ENCODE results near the gene GPR62.
A peak's percentile ranks its signal among the peaks of the same experiment; 100 is the strongest.

GPR62 gene

GRCh38 chr3:51969841-51970240, 14.7 kb downstream of the GPR62 start:
- no peak for DNase-seq (ENCODE audit: low read depth in 2 of 2)

- DNase-seq (ENCODE audit: low read depth in 2 of 2) = no peak
These were observed 15.6 kb downstream of the GPR62 start for GRCh38 chr3:51970606-51971300.

GRCh38 chr3:51971350-51971749, 16.2 kb downstream of the GPR62 start:
- no peak for DNase-seq (ENCODE audit: low read depth in 2 of 2)

- DNase-seq (ENCODE audit: low read depth in 2 of 2) = no peak
These were observed 19.2 kb downstream of the GPR62 start for GRCh38 chr3:51974277-51974962.

- peak; percentile 42 to 47 for DNase-seq (ENCODE audit: low read depth in 2 of 2)
These were observed 20.0 kb downstream of the GPR62 start, which contains the start of gene ABHD14A for GRCh38 chr3:51974963-51975851. TSS of gene ABHD14A (plus strand) at chr3:51975064. CDS start at chr3:51975136, 72 bp downstream.

GRCh38 chr3:51975852-51976549, 20.8 kb downstream of the GPR62 start:
- DNase-seq (ENCODE audit: low read depth in 2 of 2) = no peak

- DNase-seq (ENCODE audit: low read depth in 2 of 2) = no peak
These were observed 22.4 kb downstream of the GPR62 start for GRCh38 chr3:51977446-51978142.

GRCh38 chr3:51978143-51978502, 22.9 kb downstream of the GPR62 start:
- no peak for DNase-seq (ENCODE audit: low read depth in 2 of 2)

GRCh38 chr3:51980253-51980652, 25.1 kb downstream of the GPR62 start:
- no peak for DNase-seq (ENCODE audit: low read depth in 2 of 2)

GRCh38 chr3:51982352-51982837, 27.2 kb downstream of the GPR62 start:
- no peak for DNase-seq (ENCODE audit: low read depth in 2 of 2)

- DNase-seq (ENCODE audit: low read depth in 2 of 2) = peak in 1 of 2 donors; percentile 55
These were observed 27.8 kb downstream of the GPR62 start, which contains the start of gene ACY1 for GRCh38 chr3:51982838-51983577. TSS of gene ACY1 (plus strand) at chr3:51983535. CDS start at chr3:51984065, 530 bp downstream.

- DNase-seq (ENCODE audit: low read depth in 2 of 2) = no peak
These were observed 28.5 kb downstream of the GPR62 start for GRCh38 chr3:51983578-51984268.

- no peak for DNase-seq (ENCODE audit: low read depth in 2 of 2)
These were observed 29.1 kb downstream of the GPR62 start for GRCh38 chr3:51984269-51984647.

GRCh38 chr3:51985063-51985462, 29.9 kb downstream of the GPR62 start:
- no peak for DNase-seq (ENCODE audit: low read depth in 2 of 2)

GRCh38 chr3:51986010-51986947, 31.1 kb downstream of the GPR62 start:
- no peak for DNase-seq (ENCODE audit: low read depth in 2 of 2)

- no peak for DNase-seq (ENCODE audit: low read depth in 2 of 2)
These were observed 32.4 kb downstream of the GPR62 start for GRCh38 chr3:51987568-51987967.

GRCh38 chr3:51988286-51989146, 33.3 kb downstream of the GPR62 start:
- no peak for DNase-seq (ENCODE audit: low read depth in 2 of 2)

All from stimulated activated CD4-positive, alpha-beta T cell treated with anti-CD3 and anti-CD28 coated beads, Interleukin-1b, Interleukin-23, amount 100 ng/mL, for 1 hour (primary cell).